Caki2 (cell line): Measurements from ENCODE around the gene BOK. TPM values are rescaled to one million over a fixed set of nuclear protein-coding genes. Genes with fewer than 3 reads are reported as not detected.

ENCODE experiments used
- total RNA-seq: library from RNA; depleted of rRNA; stranded (reverse); fragments of >200 nt; shearing (Covaris generic); gene quantifications from 2 replicates; pipeline ENCODE4 v1.2.3, GENCODE V29; 2014; ENCODE audit warnings: low replicate concordance; rRNA removed

BOK gene
- total RNA-seq, 1 experiment from 2014 or later, result 48.1 TPM

Other genes with a start within 250 kb of the BOK start
- gene HDLBP, start 243.1 kb upstream of the BOK start, total RNA-seq, result 267 and 279 TPM in 2 replicates
- 226 and 281 TPM in 2 replicates for gene SEPTIN2, start 242.8 kb upstream of the BOK start, total RNA-seq
- 24.0 and 41.2 TPM in 2 replicates for gene FARP2, start 202.5 kb upstream of the BOK start, total RNA-seq
- gene STK25, start 50.2 kb upstream of the BOK start, total RNA-seq, result 196 and 270 TPM in 2 replicates
- 74.7 and 87.0 TPM in 2 replicates for gene THAP4, start 78.4 kb downstream of the BOK start, total RNA-seq
- gene ATG4B, start 78.9 kb downstream of the BOK start, total RNA-seq, result 68.3 and 77.2 TPM in 2 replicates
- gene DTYMK, start 128.1 kb downstream of the BOK start, total RNA-seq, result 93.0 and 140 TPM in 2 replicates
- 31.9 and 41.0 TPM in 2 replicates for gene ING5, start 143.3 kb downstream of the BOK start, total RNA-seq
- 14.0 and 14.2 TPM in 2 replicates for gene D2HGDH, start 175.9 kb downstream of the BOK start, total RNA-seq
- not detected in 2 replicates for gene GAL3ST2, start 218.1 kb downstream of the BOK start, total RNA-seq